DMS 273 treated with DMSO at 0.1 percent for 48 hours (cell line): ENCODE data around the gene HTR2A.

Experiments used
- DNase-seq: peaks from one replicate; lab custom pipeline; 2025; lab: John Stamatoyannopoulos, UW

The HTR2A gene

DNA sequence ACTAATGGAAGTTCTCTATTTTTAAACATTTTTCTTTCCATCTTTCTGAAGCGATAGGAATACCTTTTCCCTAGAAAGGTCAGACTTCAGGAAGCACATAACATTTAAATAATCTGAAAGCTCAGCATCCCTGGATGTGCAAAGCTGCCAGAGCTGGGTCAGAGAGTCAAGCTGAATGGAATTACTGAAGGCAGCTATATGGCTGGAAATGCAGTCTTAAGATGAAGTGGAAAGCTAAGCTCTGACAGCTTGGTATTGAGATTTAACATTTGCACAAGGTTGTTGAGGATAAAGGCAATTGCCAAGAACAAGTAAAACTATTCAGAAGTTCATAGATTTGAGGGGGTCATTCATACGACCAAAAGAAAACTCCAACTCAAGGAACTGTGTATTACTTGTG is 28.8 kb downstream of the HTR2A start:
- DNase-seq, result no peak

DNA sequence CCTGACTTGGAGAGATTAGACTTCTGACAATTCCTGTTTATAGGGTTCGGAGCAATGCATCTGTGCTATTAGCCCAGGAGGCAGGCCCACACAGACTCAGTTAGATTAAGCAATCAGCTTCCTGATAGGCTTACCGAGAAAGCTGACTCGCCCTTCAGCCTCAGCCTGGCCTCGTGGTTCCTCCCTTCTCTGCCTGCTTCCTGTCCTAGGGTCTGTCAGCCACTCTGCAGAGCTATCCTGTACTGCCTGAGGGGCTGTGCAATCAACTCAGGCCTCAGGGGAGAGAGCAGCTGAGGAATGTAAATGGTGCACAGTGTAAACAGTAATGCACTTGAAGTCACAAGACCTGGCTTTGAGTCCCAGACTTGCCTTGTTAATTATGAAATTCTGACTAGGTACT is 30.7 kb downstream of the HTR2A start:
- no peak for DNase-seq

GRCh38 chr13:46864941-46865340 is 31.9 kb downstream of the HTR2A start:
- DNase-seq, result no peak

GRCh38 chr13:46861959-46862358 is 34.9 kb downstream of the HTR2A start:
- no peak for DNase-seq

GRCh38 chr13:46860722-46861121 is 36.1 kb downstream of the HTR2A start:
- no peak for DNase-seq

GRCh38 chr13:46858776-46859175 is 38.1 kb downstream of the HTR2A start:
- DNase-seq, result no peak

- no peak for DNase-seq
These were observed 38.7 kb downstream of the HTR2A start for GRCh38 chr13:46858163-46858562.

- DNase-seq, result no peak
These were observed 41.2 kb downstream of the HTR2A start for GRCh38 chr13:46855664-46856063.

- DNase-seq, result no peak
These were observed 41.7 kb downstream of the HTR2A start for GRCh38 chr13:46855166-46855565.

- no peak for DNase-seq
These were observed 44.7 kb downstream of the HTR2A start for GRCh38 chr13:46852168-46852567.

DNA sequence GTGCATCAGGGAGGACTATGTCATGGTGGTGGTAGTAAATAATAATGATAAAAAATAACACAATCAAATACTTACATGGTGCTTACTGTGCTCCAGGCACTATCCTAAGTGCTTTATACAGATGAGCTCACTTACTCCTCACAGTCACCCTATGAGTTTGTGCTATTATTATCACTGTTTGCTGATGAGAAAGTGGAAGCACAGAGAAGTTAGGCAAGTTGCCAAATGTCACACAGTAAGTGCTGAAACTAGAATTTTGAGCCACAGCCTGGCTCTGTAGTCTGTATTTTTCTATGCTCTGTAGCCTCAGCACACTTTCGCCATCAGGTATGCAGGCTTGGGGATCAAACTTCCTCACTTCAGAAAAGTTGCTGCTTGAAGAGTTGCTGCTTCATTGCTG is 46.6 kb downstream of the HTR2A start:
- DNase-seq, result no peak

DNA sequence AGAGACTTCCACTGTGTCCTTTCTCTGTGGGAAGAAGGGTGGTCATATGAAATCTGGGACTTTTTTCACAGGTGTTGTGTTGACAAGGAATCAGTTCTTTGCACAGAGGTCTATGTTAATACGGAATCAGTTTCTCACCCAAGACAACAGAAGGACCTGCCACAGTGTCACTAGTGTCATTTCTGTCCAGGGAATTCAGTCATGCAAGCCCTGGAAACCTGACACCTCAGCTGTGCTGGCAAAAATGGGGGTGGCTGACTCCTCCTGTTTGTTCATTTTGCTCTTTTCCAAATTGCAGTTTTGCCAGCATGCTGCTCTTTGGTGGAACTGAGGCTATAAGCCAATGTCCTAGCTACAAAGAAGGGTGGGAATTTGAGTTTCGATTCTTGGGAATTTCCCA is 50.1 kb downstream of the HTR2A start:
- no peak for DNase-seq

GRCh38 chr13:46845146-46845545 is 51.7 kb downstream of the HTR2A start:
- DNase-seq, result no peak

GRCh38 chr13:46844431-46844830 is 52.4 kb downstream of the HTR2A start:
- no peak for DNase-seq

DNA sequence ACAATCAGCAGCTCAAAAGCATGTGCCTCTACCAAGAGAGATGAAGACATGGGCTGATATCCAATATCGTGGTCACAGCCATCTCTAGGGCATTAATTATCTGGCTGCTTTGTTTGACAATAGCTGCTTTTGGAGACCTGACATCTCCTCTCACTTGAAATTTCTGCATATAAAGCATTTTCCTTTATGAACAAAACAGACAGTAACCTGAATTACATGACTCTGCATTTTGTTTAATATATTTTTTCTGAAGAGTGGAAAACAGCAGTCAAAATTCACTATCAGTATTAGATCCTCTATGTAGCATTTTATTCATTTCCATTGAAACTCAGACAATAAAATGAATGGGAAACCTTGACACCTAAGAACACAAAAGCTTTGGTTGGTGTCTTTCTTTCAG is 57.5 kb downstream of the HTR2A start:
- DNase-seq, result no peak

- DNase-seq, result no peak
These were observed 62.2 kb downstream of the HTR2A start for GRCh38 chr13:46834657-46835056.

- no peak for DNase-seq
These were observed 65.2 kb downstream of the HTR2A start for GRCh38 chr13:46831588-46832194.

GRCh38 chr13:46830405-46831005 is 66.3 kb downstream of the HTR2A start:
- no peak for DNase-seq

DNA sequence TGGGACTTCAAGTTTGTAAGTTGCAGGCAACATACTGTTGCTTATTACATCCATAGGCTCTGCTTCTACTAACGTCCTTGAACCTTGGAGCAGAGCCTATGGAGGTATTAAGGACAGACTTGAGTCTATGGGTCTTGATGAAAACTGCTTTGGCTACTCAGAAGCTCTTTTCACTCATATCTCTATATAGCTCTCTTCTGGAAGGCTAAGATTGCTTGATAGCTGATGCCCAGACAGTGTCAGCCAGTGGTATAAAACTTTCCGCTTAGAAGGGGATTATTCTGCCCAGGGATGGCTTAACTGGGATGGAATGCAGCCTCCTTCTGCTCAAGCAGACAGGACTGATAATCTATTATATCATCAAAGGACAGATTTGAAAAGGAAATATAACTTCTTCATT is 74.3 kb downstream of the HTR2A start:
- no peak for DNase-seq

DNA sequence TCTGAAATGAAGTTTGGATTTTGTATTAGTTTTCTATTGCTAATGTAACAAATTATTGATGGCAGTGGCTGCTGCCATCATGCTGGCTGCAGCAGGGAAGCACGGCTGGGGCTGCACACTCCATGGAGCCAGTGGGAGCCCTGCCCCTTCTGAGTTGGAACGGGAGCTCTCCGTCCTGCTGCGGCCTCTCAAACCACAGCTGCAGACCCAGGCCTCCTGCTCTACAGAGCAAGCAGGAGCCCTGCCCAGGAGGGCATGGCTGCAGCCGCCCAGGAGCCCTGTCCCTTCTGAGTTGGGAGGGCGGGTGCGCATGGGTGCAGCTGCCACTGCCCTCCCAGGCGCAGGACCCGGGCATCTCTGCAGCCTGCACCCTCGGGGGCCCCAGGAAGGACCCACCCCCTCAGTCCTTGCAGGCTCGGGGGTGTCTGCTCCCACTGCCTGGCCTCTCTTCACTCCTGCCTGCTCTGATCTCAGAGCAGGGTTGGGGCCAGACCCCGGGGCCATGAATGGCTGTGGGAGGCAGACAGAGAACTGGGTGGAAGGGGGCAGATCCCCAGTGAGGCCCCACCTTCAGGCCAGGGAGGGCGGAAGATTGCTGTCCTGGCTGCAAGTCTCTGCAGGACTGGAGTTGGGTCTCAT is 78.9 kb downstream of the HTR2A start:
- no peak for DNase-seq

DNA sequence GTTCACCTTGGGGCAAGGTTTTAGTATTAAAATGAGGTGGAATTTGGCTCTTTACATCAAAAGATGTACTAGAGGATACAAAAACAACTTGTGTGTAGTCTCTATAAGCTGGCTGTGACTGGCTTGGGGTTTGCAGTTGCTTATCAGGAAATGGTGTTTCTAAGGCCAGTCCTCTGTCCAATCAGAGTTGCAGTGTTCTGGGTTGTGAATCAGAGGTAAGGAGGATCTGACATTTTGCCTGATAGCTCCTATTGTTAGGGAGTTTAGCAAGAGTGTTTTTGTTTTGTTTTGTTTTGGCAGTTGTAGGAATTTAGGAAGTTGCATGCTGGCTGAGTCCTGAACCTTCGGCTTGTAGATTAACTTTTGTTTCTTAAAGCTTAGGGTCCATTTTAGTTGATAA is 79.8 kb downstream of the HTR2A start:
- DNase-seq, result no peak

DNA sequence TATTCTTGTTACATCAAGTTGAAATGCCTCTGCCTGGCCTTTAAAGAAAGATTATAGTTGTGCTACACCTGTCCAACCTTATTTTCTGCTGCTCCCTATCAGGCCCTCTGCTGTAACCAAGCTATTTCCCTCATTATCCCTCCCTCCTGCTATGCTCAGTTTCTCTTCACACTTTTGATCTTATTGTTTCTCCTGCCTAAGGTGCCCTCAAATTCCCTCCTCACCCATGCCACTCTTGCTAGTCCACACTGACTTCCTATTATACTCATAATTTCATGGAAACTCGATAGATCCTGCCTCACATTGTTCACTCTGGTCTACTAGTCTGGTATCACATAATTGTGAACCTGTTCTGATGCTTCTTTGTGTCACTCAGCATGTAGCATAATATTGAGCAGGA is 80.5 kb downstream of the HTR2A start:
- no peak for DNase-seq

- DNase-seq, result no peak
These were observed 84.5 kb downstream of the HTR2A start for GRCh38 chr13:46812301-46812797.

DNA sequence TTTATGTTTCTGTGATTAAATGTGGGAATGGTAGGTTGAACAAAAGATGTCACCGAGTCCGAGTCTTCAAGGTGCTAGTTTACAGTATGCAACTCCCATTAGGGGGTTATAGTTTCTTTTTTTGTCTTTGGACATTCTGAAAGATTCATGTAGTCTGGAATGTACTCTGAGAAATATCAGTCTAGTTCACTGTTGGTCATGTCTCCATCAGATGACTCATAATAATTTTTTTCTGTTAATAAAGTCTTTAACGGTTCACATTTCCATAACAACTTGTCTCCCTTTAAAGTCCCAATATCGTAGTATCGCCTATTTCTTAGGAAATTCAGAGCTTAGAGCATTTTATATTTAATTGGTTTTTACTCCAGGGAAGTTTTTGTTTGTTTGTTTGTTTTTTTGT is 86.4 kb downstream of the HTR2A start:
- no peak for DNase-seq
